PC-9 (cell line): Measurements from ENCODE around the gene ATP6V0B. TPM values are rescaled to one million over a fixed set of nuclear protein-coding genes. Genes with fewer than 3 reads are reported as not detected.

Experiments
- BruUV-seq: library from RNA; stranded (reverse); fragments of 400-500 nt; replicated peaks from 2 replicates; lab custom pipeline; 2021; lab: Mats Ljungman, UMichigan
- CTCF ChIA-PET: fragments of 300-600 bp; sonication (Branson Sonifier 250); formaldehyde crosslinking; loops from one replicate; lab custom pipeline; 2022; ENCODE audit warnings: antibody characterized with exemption; lab: Charles Lee
- POLR2A ChIA-PET: fragments of 300-600 bp; sonication (Branson Sonifier 250); formaldehyde crosslinking; loops from one replicate; lab custom pipeline; 2022; ENCODE audit warnings: antibody characterized with exemption; ENCODE audit not compliant: unreplicated experiment; lab: Charles Lee
- DNase-seq, 2 experiments: peaks; one replicate each; pipeline versions ENCODE4 v3.0.0 to v3.0.0-alpha.2; 2015 to 2022; ENCODE audit warnings: mixed read lengths in 1 of 2
- H2AFZ ChIP-seq: fragments of 200-600 bp; sonication (generic); 2 replicates; pipeline ENCODE4 v1.8.1; 2017; ENCODE audit warnings: antibody characterized with exemption
- H3F3A ChIP-seq: fragments of 200-600 bp; sonication (generic); 2 replicates; pipeline ENCODE4 v1.8.1; 2017; ENCODE audit warnings: antibody characterized with exemption, mild to moderate bottlenecking, low read depth; ENCODE audit not compliant: insufficient read depth
- H3K27ac ChIP-seq: fragments of 200-600 bp; sonication (generic); 2 replicates; pipeline ENCODE4 v1.6.1; 2016; ENCODE audit warnings: mixed run types
- H3K27me3 ChIP-seq: fragments of 200-600 bp; sonication (generic); 2 replicates; pipeline ENCODE4 v1.6.1; 2016; ENCODE audit warnings: low read depth, mixed run types; ENCODE audit not compliant: insufficient read depth
- H3K36me3 ChIP-seq: fragments of 200-600 bp; sonication (generic); 2 replicates; pipeline ENCODE4 v1.6.1; 2016; ENCODE audit warnings: low read depth, mixed run types
- H3K4me1 ChIP-seq: fragments of 200-600 bp; sonication (generic); replicated peaks from 2 replicates; pipeline ENCODE4 v1.6.1; 2016; ENCODE audit warnings: mixed run types; ENCODE audit not compliant: insufficient read depth
- H3K4me2 ChIP-seq: fragments of 200-600 bp; sonication (generic); 2 replicates; pipeline ENCODE4 v1.6.1; 2017; ENCODE audit warnings: mixed run types
- H3K4me3 ChIP-seq: fragments of 200-600 bp; sonication (generic); 2 replicates; pipeline ENCODE4 v1.6.1; 2016; ENCODE audit warnings: mixed run types
- H3K79me2 ChIP-seq: fragments of 200-600 bp; sonication (generic); 2 replicates; pipeline ENCODE4 v1.6.1; 2017; ENCODE audit warnings: low read depth, mixed run types
- H3K9me2 ChIP-seq: fragments of 200-600 bp; sonication (generic); 2 replicates; pipeline ENCODE4 v1.8.1; 2017; ENCODE audit warnings: mild to moderate bottlenecking; ENCODE audit not compliant: insufficient read depth
- H3K9me3 ChIP-seq: fragments of 200-600 bp; sonication (generic); 2 replicates; pipeline ENCODE4 v1.8.1; 2016; ENCODE audit warnings: low read depth; ENCODE audit not compliant: insufficient read depth
- H4K20me1 ChIP-seq: fragments of 200-600 bp; sonication (generic); 2 replicates; pipeline ENCODE4 v1.8.1; 2017; ENCODE audit not compliant: insufficient read depth
- EZH2 ChIP-seq: fragments of 200-600 bp; sonication (generic); IDR thresholded peaks from 2 replicates; pipeline ENCODE4 v1.8.0; 2017; ENCODE audit warnings: antibody characterized with exemption, low read depth
- intact Hi-C: fragments of 100-400 bp; cut with micrococcal nuclease; formaldehyde crosslinking; loops from one replicate; pipeline ENCODE4 v1.10.0; 2022; ENCODE audit not compliant: unreplicated experiment
- total RNA-seq: library from RNA; stranded (reverse); gene quantifications from 2 replicates; pipeline ENCODE4 v1.2.3, GENCODE V29; 2021
- TF ChIP-seq, protein P1 (sequence below): fragments of 200-600 bp; sonication (generic); conservative IDR thresholded peaks from 2 replicates; pipeline ENCODE4 v1.6.1; 2017; ENCODE audit warnings: mixed run types, antibody characterized with exemption, mild to moderate bottlenecking, moderate library complexity

Gene ATP6V0B
- total RNA-seq, 1 experiment from 2014 or later = 125 TPM

DNA sequence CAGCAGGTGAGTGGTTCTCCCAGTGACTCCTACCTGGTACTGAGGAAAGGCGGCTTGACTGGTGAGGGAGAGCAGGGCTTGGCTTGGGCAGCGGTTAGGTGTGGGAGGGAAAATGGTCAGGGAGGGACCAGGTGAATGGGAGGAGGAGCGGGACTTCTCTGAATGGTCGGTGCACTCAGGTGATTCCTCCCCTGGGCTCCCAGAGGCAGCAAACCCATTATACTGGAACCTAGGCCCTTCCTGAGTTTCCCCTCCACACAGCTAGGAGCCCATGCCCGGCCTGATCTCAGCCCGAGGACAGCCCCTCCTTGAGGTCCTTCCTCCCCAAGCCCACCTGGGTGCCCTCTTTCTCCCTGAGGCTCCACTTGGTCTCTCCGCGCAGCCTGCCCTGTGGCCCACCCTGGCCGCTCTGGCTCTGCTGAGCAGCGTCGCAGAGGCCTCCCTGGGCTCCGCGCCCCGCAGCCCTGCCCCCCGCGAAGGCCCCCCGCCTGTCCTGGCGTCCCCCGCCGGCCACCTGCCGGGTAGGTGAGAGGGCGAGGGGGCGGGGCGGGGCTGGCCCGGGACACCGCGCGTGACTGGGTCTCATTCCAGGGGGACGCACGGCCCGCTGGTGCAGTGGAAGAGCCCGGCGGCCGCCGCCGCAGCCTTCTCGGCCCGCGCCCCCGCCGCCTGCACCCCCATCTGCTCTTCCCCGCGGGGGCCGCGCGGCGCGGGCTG, 38.9 kb upstream of the ATP6V0B start:
- POLR2A ChIA-PET = interaction anchor here (1.2 kb wide), 1 partner anchor 172 kb away, joined by 10 read pairs; no protein-coding TSS in a partner anchor
- BruUV-seq = no TSS peak

DNA sequence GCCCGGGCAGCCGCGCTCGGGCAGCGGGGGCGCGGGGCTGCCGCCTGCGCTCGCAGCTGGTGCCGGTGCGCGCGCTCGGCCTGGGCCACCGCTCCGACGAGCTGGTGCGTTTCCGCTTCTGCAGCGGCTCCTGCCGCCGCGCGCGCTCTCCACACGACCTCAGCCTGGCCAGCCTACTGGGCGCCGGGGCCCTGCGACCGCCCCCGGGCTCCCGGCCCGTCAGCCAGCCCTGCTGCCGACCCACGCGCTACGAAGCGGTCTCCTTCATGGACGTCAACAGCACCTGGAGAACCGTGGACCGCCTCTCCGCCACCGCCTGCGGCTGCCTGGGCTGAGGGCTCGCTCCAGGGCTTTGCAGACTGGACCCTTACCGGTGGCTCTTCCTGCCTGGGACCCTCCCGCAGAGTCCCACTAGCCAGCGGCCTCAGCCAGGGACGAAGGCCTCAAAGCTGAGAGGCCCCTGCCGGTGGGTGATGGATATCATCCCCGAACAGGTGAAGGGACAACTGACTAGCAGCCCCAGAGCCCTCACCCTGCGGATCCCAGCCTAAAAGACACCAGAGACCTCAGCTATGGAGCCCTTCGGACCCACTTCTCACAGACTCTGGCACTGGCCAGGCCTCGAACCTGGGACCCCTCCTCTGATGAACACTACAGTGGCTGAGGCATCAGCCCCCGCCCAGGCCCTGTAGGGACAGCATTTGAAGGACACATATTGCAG, 38.2 kb upstream of the ATP6V0B start:
- Histone ChIP-seq H4K20me1 (no peaks in the 10 kb centered on the region), H3K79me2 (0 out of 2 replicates have a peak, but pooled peaks cover 7% of the 10 kb centered on the region), H3K27me3 (no peaks in the 10 kb centered on the region), H3K4me1 (peaks cover 25% of the 10 kb centered on the region), H3K9me2 (no peaks in the 10 kb centered on the region), H3F3A (peaks cover 29% of the 10 kb centered on the region; the same call in 1 of the 2 replicates), H3K4me2 (no peak overlapping the region), H2AFZ (no peak overlapping the region), H3K4me3 (no peak overlapping the region), H3K36me3 (no peaks in the 10 kb centered on the region), H3K9me3 (no peaks in the 10 kb centered on the region), H3K27ac (no peak overlapping the region)
- DNase-seq = no peak
- BruUV-seq = no TSS peak
- no peak for TF ChIP-seq EZH2
- TF ChIP-seq, protein P1, sequence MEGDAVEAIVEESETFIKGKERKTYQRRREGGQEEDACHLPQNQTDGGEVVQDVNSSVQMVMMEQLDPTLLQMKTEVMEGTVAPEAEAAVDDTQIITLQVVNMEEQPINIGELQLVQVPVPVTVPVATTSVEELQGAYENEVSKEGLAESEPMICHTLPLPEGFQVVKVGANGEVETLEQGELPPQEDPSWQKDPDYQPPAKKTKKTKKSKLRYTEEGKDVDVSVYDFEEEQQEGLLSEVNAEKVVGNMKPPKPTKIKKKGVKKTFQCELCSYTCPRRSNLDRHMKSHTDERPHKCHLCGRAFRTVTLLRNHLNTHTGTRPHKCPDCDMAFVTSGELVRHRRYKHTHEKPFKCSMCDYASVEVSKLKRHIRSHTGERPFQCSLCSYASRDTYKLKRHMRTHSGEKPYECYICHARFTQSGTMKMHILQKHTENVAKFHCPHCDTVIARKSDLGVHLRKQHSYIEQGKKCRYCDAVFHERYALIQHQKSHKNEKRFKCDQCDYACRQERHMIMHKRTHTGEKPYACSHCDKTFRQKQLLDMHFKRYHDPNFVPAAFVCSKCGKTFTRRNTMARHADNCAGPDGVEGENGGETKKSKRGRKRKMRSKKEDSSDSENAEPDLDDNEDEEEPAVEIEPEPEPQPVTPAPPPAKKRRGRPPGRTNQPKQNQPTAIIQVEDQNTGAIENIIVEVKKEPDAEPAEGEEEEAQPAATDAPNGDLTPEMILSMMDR = no peak
- ChIA-PET POLR2A (no interaction called here), CTCF (no interaction called here)
- intact Hi-C loops = no loop called here

More for the DNA sequence above, 38.9 kb upstream of the ATP6V0B start:
- Histone ChIP-seq H3K36me3 (no peaks in the 10 kb centered on the region), H2AFZ (no peak overlapping the region), H3F3A (peaks cover 29% of the 10 kb centered on the region; the same call in 1 of the 2 replicates), H3K79me2 (0 out of 2 replicates have a peak, but pooled peaks cover 7% of the 10 kb centered on the region), H3K9me2 (no peaks in the 10 kb centered on the region), H3K9me3 (no peaks in the 10 kb centered on the region), H3K27ac (no peak overlapping the region), H3K4me1 (peaks cover 32% of the 10 kb centered on the region), H3K4me2 (peak overlapping the region; percentile 95; the same call in 1 of the 2 replicates), H3K4me3 (no peak overlapping the region; the same call in 1 of the 2 replicates), H4K20me1 (no peaks in the 10 kb centered on the region), H3K27me3 (no peaks in the 10 kb centered on the region)
- DNase-seq = no peak
- intact Hi-C loops = loop anchor here (2.0 kb wide), 1 partner anchor 709 kb away; no protein-coding TSS in a partner anchor
- TF ChIP-seq, protein P1 = no peak
- no peak for TF ChIP-seq EZH2
- CTCF ChIA-PET = interaction anchor here (1.0 to 4.0 kb wide), 7 partner anchors 8 to 406 kb away, joined by 5 to 185 read pairs (median 9); partner anchors contain the start of gene PTPRF

GRCh38 chr1:43937179-43937865, 37.4 kb upstream of the ATP6V0B start:
- intact Hi-C loops = no loop called here

More at GRCh38 chr1:43937179-43937865, 37.4 kb upstream of the ATP6V0B start:
- TF ChIP-seq EZH2 = no peak
- TF ChIP-seq, protein P1 = no peak
- Histone ChIP-seq H4K20me1 (no peaks in the 10 kb centered on the region), H3K4me2 (no peak overlapping the region), H3K79me2 (0 out of 2 replicates have a peak, but pooled peaks cover 7% of the 10 kb centered on the region), H2AFZ (no peak overlapping the region), H3K4me1 (peaks cover 17% of the 10 kb centered on the region), H3K27me3 (no peaks in the 10 kb centered on the region), H3K4me3 (no peak overlapping the region), H3F3A (peaks cover 27% of the 10 kb centered on the region; the same call in 1 of the 2 replicates), H3K9me3 (no peaks in the 10 kb centered on the region), H3K27ac (no peak overlapping the region), H3K9me2 (no peaks in the 10 kb centered on the region), H3K36me3 (no peaks in the 10 kb centered on the region)
- no peak for DNase-seq
- POLR2A ChIA-PET = no interaction called here
- BruUV-seq = no TSS peak
- CTCF ChIA-PET = interaction anchor here (1.5 kb wide), 1 partner anchor 174 kb away, joined by 4 read pairs; no protein-coding TSS in a partner anchor
